ENCODE measurements around the gene PADI6.
A peak's percentile ranks its signal among the peaks of the same experiment; 100 is the strongest.
"Not testable (repeated sequence)": the region's sequence is repeated elsewhere in the genome, so short reads cannot be mapped to it uniquely, and the experiment has no call there.

PADI6 gene

DNA sequence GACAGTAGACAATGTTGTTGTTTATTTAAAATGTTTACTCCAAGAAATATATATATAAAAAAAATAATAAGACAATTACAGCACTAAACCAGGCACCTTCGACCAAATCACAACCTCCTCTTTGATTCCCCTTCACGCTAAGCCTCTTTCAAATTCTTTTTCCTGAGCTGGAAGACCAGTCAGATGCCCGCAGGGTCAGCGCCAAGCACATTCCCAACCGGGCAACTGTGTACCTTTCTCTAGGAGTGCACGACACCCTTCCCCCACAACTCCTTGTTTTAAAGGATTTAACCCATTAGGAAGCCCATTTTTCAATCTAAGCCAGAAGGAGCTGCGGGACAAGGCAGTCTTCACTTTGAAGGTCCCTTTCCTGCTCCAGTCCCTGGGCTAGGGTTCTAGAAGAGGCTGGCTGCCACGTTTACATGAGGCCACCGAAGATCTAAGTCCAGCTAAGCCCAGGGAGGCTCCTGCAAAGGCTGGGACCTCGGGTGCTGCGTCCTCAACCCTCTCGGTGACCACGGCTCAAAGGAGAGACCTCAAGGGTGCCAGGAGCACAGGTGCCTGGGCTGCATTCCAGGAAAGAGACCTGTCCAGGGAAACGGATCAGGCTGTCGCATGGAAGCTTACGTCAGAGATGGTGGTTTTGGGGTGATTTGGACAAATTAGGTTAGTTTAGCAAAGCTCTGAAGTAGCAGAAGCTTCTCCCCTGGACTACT is 34.9 kb downstream of the PADI6 start:
- not testable (repeated sequence) for H3K27me3 ChIP-seq (ENCODE audit: control insufficient read depth in 1 of 2, insufficient read depth in 2 of 2, low read length in 2 of 2); H3K27ac ChIP-seq (ENCODE audit: low read depth, low read length); H3K9ac ChIP-seq (ENCODE audit: low read length); H3K4me3 ChIP-seq (ENCODE audit: low read depth in 1 of 2, low read length in 2 of 2); H3K4me1 ChIP-seq (ENCODE audit: insufficient read depth, low read length); H3K9me3 ChIP-seq (ENCODE audit: low read length)
- H3K36me3 ChIP-seq (ENCODE audit: insufficient read depth, low read length), result peaks cover 31% of the 10 kb centered on the region

DNA sequence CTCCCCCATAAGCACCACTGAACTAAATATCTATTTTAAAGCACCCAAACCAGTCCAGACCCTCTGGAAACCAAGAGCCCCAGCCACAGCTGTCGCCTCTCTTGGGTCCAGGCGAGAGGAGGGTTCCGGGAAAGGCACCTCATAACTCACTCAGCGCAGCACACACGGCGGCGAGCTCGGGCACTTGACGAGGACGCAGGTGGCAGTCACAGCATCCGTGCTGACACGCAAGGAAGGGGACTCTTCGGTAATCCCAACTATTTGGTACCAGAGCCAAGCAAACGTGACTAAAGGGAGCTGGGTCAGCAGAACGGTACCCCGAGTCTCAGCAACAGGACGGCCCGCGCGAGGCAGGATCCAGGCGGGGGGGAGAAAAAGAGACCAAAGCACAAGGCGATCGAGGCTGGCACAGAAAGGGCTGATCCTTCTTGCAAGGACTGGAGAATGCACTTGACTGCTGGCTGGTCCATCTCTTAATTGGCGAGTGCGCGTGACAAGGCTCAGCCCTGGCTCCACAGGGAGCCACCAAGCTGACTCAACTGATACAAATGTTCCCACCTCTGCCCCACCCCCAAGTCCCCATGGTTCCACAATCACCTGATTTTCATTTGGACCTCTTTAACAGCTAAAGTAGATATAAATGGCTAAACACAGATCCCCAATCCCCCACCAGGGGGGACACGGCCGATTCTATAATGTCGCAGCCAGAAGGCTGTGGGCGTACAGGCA is 36.0 kb downstream of the PADI6 start:
- H3K4me3 ChIP-seq (ENCODE audit: low read depth in 1 of 2, low read length in 2 of 2); H3K4me1 ChIP-seq (ENCODE audit: insufficient read depth, low read length); H3K9me3 ChIP-seq (ENCODE audit: low read length); H3K27me3 ChIP-seq (ENCODE audit: control insufficient read depth in 1 of 2, insufficient read depth in 2 of 2, low read length in 2 of 2); H3K27ac ChIP-seq (ENCODE audit: low read depth, low read length); H3K9ac ChIP-seq (ENCODE audit: low read length): not testable (repeated sequence)
- peaks cover 42% of the 10 kb centered on the region for H3K36me3 ChIP-seq (ENCODE audit: insufficient read depth, low read length)

DNA sequence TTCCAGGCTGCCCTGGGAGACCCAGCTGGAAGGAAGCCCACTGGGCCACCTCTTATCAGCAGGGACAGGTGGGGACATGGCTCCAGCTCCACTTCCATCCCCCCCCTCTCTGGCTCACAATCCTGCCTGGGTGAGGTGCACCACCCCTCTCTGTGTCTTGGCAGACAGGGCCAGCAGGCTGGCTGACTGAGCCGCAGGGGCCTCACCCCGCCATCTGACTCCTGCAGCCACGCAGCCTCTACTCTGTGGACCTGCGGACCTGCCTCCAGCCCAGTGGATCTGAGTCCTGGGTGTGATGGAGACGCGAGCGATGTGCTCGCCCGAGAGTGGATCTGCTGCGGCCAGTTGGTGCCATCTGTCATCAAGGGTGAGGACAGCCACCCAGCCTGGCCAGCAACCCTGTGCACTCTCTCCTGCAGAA is 37.4 kb downstream of the PADI6 start:
- H3K36me3 ChIP-seq (ENCODE audit: insufficient read depth, low read length), result peaks cover 54% of the 10 kb centered on the region

GRCh38 chr1:17412093-17412870 is 40.3 kb downstream of the PADI6 start:
- Histone ChIP-seq H3K27ac (ENCODE audit: low read depth, low read length) (no peak overlapping the region), H3K27me3 (ENCODE audit: control insufficient read depth in 1 of 2, insufficient read depth in 2 of 2, low read length in 2 of 2) (no peaks in the 10 kb centered on the region), H3K36me3 (ENCODE audit: insufficient read depth, low read length) (peaks cover 70% of the 10 kb centered on the region), H3K4me1 (ENCODE audit: insufficient read depth, low read length) (no peaks in the 10 kb centered on the region), H3K9ac (ENCODE audit: low read length) (no peak overlapping the region), H3K9me3 (ENCODE audit: low read length) (no peaks in the 10 kb centered on the region), H3K4me3 (ENCODE audit: low read depth in 1 of 2, low read length in 2 of 2) (no peak overlapping the region)

More for the DNA sequence above, 37.4 kb downstream of the PADI6 start:
- Histone ChIP-seq H3K4me3 (ENCODE audit: low read depth in 1 of 2, low read length in 2 of 2) (no peak overlapping the region), H3K9me3 (ENCODE audit: low read length) (no peaks in the 10 kb centered on the region), H3K27ac (ENCODE audit: low read depth, low read length) (no peak overlapping the region), H3K4me1 (ENCODE audit: insufficient read depth, low read length) (no peaks in the 10 kb centered on the region), H3K9ac (ENCODE audit: low read length) (no peak overlapping the region), H3K27me3 (ENCODE audit: control insufficient read depth in 1 of 2, insufficient read depth in 2 of 2, low read length in 2 of 2) (no peaks in the 10 kb centered on the region)

DNA sequence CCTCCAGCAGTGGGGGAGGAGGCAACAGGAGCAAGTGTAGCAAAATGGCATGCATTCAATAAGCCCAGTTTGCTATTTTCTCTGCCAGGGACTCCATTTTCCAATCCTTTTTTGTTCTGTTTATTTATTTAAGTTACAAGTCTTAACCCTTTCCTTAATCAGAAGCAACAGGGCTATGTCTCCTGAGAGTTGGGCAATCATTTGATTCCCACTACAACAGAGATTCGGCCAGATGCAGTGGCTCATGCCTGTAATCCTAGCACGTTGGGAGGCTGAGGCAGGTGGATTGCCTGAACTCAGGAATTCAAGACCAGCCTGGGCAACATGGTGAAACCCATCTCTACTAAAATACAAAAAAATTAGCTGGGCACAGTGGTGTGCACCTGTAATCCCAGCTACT is 42.0 kb downstream of the PADI6 start:
- peaks cover 70% of the 10 kb centered on the region for H3K36me3 ChIP-seq (ENCODE audit: insufficient read depth, low read length)

GRCh38 chr1:17416389-17416788 is 44.4 kb downstream of the PADI6 start:
- Histone ChIP-seq H3K4me3 (ENCODE audit: low read depth in 1 of 2, low read length in 2 of 2) (no peak overlapping the region), H3K27ac (ENCODE audit: low read depth, low read length) (no peak overlapping the region), H3K36me3 (ENCODE audit: insufficient read depth, low read length) (peaks cover 52% of the 10 kb centered on the region), H3K9ac (ENCODE audit: low read length) (no peak overlapping the region), H3K9me3 (ENCODE audit: low read length) (no peaks in the 10 kb centered on the region), H3K27me3 (ENCODE audit: control insufficient read depth in 1 of 2, insufficient read depth in 2 of 2, low read length in 2 of 2) (no peaks in the 10 kb centered on the region), H3K4me1 (ENCODE audit: insufficient read depth, low read length) (peaks cover 5% of the 10 kb centered on the region)

More for the DNA sequence above, 42.0 kb downstream of the PADI6 start:
- no peak overlapping the region for H3K9ac ChIP-seq (ENCODE audit: low read length)
- no peak overlapping the region for H3K27ac ChIP-seq (ENCODE audit: low read depth, low read length)
- no peaks in the 10 kb centered on the region for H3K27me3 ChIP-seq (ENCODE audit: control insufficient read depth in 1 of 2, insufficient read depth in 2 of 2, low read length in 2 of 2)
- H3K9me3 ChIP-seq (ENCODE audit: low read length), result no peaks in the 10 kb centered on the region
- H3K4me3 ChIP-seq (ENCODE audit: low read depth in 1 of 2, low read length in 2 of 2), result no peak overlapping the region
- H3K4me1 ChIP-seq (ENCODE audit: insufficient read depth, low read length), result no peaks in the 10 kb centered on the region

- Histone ChIP-seq H3K9me3 (ENCODE audit: low read length) (no peaks in the 10 kb centered on the region), H3K27ac (ENCODE audit: low read depth, low read length) (no peak overlapping the region), H3K9ac (ENCODE audit: low read length) (no peak overlapping the region), H3K36me3 (ENCODE audit: insufficient read depth, low read length) (peaks cover 34% of the 10 kb centered on the region), H3K4me1 (ENCODE audit: insufficient read depth, low read length) (peaks cover 24% of the 10 kb centered on the region), H3K27me3 (ENCODE audit: control insufficient read depth in 1 of 2, insufficient read depth in 2 of 2, low read length in 2 of 2) (no peaks in the 10 kb centered on the region), H3K4me3 (ENCODE audit: low read depth in 1 of 2, low read length in 2 of 2) (no peak overlapping the region)
Observed at GRCh38 chr1:17419626-17420328, 47.8 kb downstream of the PADI6 start.

DNA sequence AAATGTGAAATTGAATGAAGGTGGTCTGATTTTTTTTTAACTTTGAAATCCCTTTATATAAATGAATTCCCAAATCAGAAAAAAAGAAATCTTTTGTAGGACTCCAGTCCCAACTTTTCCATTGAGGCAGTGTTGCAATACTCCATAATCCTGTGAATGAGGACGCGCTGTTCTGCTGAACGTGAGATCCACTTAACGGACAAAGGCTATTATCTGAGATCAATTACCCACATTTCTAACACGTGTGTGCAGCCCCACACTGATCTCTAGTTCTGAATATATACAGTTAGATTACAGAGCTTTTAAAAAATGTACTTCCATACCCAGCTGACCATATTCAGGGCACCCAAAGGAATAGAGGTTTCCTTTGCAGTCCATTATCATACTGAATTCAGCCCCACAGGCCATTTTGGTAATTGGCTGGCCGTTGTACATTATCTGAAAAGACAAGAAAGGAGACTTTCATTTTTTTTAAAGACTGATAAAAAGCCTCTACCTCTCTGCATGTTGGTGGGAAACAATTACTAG is 48.5 kb downstream of the PADI6 start:
- H3K27me3 ChIP-seq (ENCODE audit: control insufficient read depth in 1 of 2, insufficient read depth in 2 of 2, low read length in 2 of 2), result no peaks in the 10 kb centered on the region
- H3K4me1 ChIP-seq (ENCODE audit: insufficient read depth, low read length), result peaks cover 28% of the 10 kb centered on the region
- peaks cover 36% of the 10 kb centered on the region for H3K36me3 ChIP-seq (ENCODE audit: insufficient read depth, low read length)
- no peak overlapping the region for H3K9ac ChIP-seq (ENCODE audit: low read length)
- no peak overlapping the region for H3K27ac ChIP-seq (ENCODE audit: low read depth, low read length)
- H3K9me3 ChIP-seq (ENCODE audit: low read length), result no peaks in the 10 kb centered on the region
- H3K4me3 ChIP-seq (ENCODE audit: low read depth in 1 of 2, low read length in 2 of 2), result no peak overlapping the region

DNA sequence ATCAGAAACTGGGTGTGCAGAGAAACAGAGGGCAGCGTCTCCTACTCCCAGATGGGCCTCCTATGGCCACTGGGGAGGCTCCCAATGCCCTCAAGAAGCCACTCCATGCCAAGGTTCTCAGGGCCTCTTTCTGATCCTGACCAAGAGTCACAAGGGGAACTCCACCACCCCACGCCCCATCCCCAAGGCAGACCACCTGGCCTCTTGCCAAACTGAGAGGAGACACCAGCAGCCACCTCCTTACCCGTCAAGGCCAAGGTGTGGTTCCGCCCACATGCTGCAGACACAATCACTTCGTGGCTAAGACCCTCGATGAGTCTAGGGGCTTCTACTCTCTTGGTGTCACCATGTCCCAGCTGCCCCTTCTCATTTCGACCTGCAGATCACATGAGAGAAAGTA is 50.5 kb downstream of the PADI6 start:
- Histone ChIP-seq H3K4me3 (ENCODE audit: low read depth in 1 of 2, low read length in 2 of 2) (no peak overlapping the region), H3K9ac (ENCODE audit: low read length) (no peak overlapping the region), H3K27me3 (ENCODE audit: control insufficient read depth in 1 of 2, insufficient read depth in 2 of 2, low read length in 2 of 2) (no peaks in the 10 kb centered on the region), H3K4me1 (ENCODE audit: insufficient read depth, low read length) (peaks cover 28% of the 10 kb centered on the region), H3K9me3 (ENCODE audit: low read length) (no peaks in the 10 kb centered on the region), H3K36me3 (ENCODE audit: insufficient read depth, low read length) (peaks cover 39% of the 10 kb centered on the region), H3K27ac (ENCODE audit: low read depth, low read length) (no peak overlapping the region)

DNA sequence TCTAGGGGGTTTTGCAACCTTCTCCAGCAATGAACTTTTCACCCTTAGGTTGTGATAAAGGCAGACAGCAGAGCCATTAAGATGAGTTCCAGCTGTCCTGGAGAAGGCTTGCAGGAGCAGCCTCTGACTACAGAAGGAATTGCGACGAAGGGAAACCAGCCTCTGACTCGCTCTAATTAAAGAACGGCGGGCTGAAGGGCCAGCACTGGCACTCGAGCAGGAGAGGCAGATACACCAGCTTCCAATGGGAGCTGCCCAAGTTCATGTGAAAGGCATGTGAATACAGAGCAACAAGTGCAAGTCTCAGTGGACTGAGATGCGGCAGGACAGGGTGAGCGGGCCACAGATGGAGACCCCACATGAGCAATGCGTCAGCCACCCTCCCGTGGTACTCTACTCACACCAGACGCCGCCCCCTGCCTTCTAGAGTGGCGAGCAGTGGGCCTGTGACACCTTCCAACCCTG is 51.8 kb downstream of the PADI6 start:
- H3K4me3 ChIP-seq (ENCODE audit: low read depth in 1 of 2, low read length in 2 of 2), result no peak overlapping the region
- peak overlapping the region; percentile 47 for H3K9ac ChIP-seq (ENCODE audit: low read length)
- H3K27ac ChIP-seq (ENCODE audit: low read depth, low read length), result peak overlapping the region; percentile 81
- H3K4me1 ChIP-seq (ENCODE audit: insufficient read depth, low read length), result peaks cover 28% of the 10 kb centered on the region
- H3K27me3 ChIP-seq (ENCODE audit: control insufficient read depth in 1 of 2, insufficient read depth in 2 of 2, low read length in 2 of 2), result no peaks in the 10 kb centered on the region
- no peaks in the 10 kb centered on the region for H3K9me3 ChIP-seq (ENCODE audit: low read length)
- H3K36me3 ChIP-seq (ENCODE audit: insufficient read depth, low read length), result peaks cover 46% of the 10 kb centered on the region
